KMS-11 (cell line): Measurements from ENCODE around the gene NTRK3.
"Not testable (repeated sequence)": the region's sequence is repeated elsewhere in the genome, so short reads cannot be mapped to it uniquely, and the experiment has no call there.

Source experiments
- H2AFZ ChIP-seq: fragments of 200-600 bp; sonication (generic); 2 replicates; pipeline ENCODE4 v1.6.1; 2016; ENCODE audit warnings: antibody characterized with exemption, mixed run types, low read depth
- H3K27ac ChIP-seq: fragments of 200-600 bp; sonication (generic); 2 replicates; pipeline ENCODE4 v1.6.1; 2016; ENCODE audit warnings: mild to moderate bottlenecking, mixed run types
- H3K27me3 ChIP-seq: fragments of 200-600 bp; sonication (generic); 2 replicates; pipeline ENCODE4 v1.6.1; 2017; ENCODE audit warnings: mild to moderate bottlenecking, low read depth, mixed run types, moderate library complexity; ENCODE audit not compliant: insufficient read depth
- H3K36me3 ChIP-seq: fragments of 200-600 bp; sonication (generic); 2 replicates; pipeline ENCODE4 v1.6.1; 2017; ENCODE audit warnings: mild to moderate bottlenecking, mixed run types; ENCODE audit not compliant: insufficient read depth
- H3K4me1 ChIP-seq: fragments of 200-600 bp; sonication (generic); 2 replicates; pipeline ENCODE4 v1.6.1; 2016; ENCODE audit warnings: mild to moderate bottlenecking, low read depth, mixed run types; ENCODE audit not compliant: poor library complexity, severe bottlenecking
- H3K4me2 ChIP-seq: fragments of 200-600 bp; sonication (generic); 2 replicates; pipeline ENCODE4 v1.7.0; 2016; ENCODE audit warnings: mild to moderate bottlenecking, mixed run types
- H3K4me3 ChIP-seq: fragments of 200-600 bp; sonication (generic); IDR thresholded peaks from 2 replicates; pipeline ENCODE4 v1.6.1; 2017; ENCODE audit warnings: low read depth, low read length, mixed read lengths; ENCODE audit not compliant: insufficient read depth
- H3K79me2 ChIP-seq: fragments of 200-600 bp; sonication (generic); 2 replicates; pipeline ENCODE4 v1.6.1; 2016; ENCODE audit warnings: low read depth, mixed run types; ENCODE audit not compliant: insufficient read depth
- H3K9ac ChIP-seq: fragments of 200-600 bp; sonication (generic); 2 replicates; pipeline ENCODE4 v1.6.1; 2016; ENCODE audit warnings: mild to moderate bottlenecking, mixed run types
- H4K20me1 ChIP-seq: fragments of 200-600 bp; sonication (generic); 2 replicates; pipeline ENCODE4 v1.6.1; 2016; ENCODE audit warnings: mild to moderate bottlenecking, mixed run types; ENCODE audit not compliant: insufficient read depth
- TF ChIP-seq, protein P1 (sequence below): fragments of 200-600 bp; sonication (generic); conservative IDR thresholded peaks from 2 replicates; pipeline ENCODE4 v1.6.1; 2017; ENCODE audit warnings: low read depth, mild to moderate bottlenecking, antibody characterized with exemption, low read length, moderate library complexity, mixed read lengths

Gene NTRK3

DNA sequence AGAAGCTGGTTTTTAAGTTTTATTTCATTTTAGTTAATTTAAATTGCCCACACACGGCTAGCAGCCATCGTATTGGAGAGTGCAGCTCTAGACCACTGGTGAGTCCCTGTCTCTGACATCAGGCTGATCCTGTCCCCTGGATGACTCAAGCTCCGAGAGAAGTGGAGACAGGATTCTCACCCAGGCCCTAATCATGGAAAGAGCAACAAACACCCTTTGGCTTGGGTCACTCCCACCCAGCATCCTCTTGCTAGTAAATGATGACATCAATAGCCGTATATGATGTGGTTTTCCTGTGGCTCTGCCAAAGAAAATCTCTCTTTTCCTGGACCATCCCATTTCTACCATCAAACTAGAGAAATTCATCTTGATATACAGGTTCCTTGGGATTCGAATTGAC lies 182.2 kb downstream of the NTRK3 start:
- Histone ChIP-seq H3K27ac (no peak overlapping the region), H4K20me1 (no peaks in the 10 kb centered on the region), H3K27me3 (no peaks in the 10 kb centered on the region), H3K4me3 (no peak overlapping the region), H3K79me2 (no peaks in the 10 kb centered on the region), H3K36me3 (no peaks in the 10 kb centered on the region), H3K4me2 (no peak overlapping the region), H3K9ac (no peak overlapping the region), H3K4me1 (no peaks in the 10 kb centered on the region), H2AFZ (no peak overlapping the region)
- TF ChIP-seq, protein P1, sequence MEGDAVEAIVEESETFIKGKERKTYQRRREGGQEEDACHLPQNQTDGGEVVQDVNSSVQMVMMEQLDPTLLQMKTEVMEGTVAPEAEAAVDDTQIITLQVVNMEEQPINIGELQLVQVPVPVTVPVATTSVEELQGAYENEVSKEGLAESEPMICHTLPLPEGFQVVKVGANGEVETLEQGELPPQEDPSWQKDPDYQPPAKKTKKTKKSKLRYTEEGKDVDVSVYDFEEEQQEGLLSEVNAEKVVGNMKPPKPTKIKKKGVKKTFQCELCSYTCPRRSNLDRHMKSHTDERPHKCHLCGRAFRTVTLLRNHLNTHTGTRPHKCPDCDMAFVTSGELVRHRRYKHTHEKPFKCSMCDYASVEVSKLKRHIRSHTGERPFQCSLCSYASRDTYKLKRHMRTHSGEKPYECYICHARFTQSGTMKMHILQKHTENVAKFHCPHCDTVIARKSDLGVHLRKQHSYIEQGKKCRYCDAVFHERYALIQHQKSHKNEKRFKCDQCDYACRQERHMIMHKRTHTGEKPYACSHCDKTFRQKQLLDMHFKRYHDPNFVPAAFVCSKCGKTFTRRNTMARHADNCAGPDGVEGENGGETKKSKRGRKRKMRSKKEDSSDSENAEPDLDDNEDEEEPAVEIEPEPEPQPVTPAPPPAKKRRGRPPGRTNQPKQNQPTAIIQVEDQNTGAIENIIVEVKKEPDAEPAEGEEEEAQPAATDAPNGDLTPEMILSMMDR: no peak

DNA sequence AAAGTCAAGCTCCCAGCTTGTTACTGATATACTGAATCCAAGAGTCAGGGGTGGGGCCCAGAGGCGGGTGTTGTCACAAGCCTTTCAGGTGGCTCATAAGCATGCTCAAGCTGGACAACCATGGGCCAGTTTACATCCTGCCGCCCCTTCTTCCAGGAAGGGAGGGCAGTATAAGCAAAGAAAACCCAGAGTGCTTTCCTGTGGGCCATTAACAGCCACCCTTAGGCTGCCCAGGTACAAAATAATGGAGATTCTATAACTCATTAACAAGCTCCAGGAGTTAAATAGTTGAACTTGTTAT lies 183.2 kb downstream of the NTRK3 start:
- H3K27ac ChIP-seq: no peak overlapping the region
- H3K9ac ChIP-seq: no peak overlapping the region
- H3K4me3 ChIP-seq: no peak overlapping the region
- H3K4me1 ChIP-seq: no peaks in the 10 kb centered on the region
- H3K79me2 ChIP-seq: no peaks in the 10 kb centered on the region
- no peaks in the 10 kb centered on the region for H3K27me3 ChIP-seq
- H3K36me3 ChIP-seq: no peaks in the 10 kb centered on the region
- no peak overlapping the region for H2AFZ ChIP-seq
- H4K20me1 ChIP-seq: no peaks in the 10 kb centered on the region
- TF ChIP-seq, protein P1: no peak
- no peak overlapping the region for H3K4me2 ChIP-seq

DNA sequence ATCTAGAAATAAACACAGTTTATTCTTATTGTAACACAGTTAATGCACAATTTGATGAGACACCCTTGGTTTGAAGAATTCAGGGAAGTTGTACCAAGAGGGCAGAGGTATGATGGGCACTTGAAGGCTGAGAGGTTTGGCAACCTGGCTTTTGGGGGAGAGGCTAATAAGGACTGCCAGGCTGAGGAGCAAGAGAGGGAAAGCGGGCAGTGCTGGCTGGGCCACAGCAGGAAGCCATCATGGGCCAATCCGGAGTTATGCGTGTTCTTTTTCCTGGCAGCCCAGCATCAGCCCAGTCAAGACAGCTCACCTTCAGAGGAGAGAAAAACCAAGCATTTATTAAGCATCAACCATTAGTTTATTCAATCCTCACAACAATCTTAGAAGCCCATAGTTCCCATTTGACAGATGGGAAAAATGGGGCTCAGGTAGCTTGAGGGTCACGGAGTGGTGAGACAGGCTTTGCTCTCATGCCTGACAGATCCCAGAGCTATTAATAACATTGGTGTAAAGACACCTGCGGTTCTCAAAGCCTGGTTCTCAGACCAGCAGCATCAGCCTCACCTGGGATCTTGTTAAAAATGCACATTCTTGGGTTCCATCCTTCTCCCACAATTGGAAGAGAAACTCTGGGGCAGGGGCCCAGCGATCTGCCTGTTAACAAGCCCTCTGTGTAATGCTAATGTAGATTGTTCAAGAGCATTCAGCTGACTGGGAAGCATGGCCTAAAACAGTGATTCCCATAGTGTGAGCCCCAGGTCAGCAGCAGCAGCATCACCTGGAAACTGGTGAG lies 183.7 kb downstream of the NTRK3 start:
- H3K4me2 ChIP-seq: no peak overlapping the region
- TF ChIP-seq, protein P1: no peak
- no peaks in the 10 kb centered on the region for H3K36me3 ChIP-seq

DNA sequence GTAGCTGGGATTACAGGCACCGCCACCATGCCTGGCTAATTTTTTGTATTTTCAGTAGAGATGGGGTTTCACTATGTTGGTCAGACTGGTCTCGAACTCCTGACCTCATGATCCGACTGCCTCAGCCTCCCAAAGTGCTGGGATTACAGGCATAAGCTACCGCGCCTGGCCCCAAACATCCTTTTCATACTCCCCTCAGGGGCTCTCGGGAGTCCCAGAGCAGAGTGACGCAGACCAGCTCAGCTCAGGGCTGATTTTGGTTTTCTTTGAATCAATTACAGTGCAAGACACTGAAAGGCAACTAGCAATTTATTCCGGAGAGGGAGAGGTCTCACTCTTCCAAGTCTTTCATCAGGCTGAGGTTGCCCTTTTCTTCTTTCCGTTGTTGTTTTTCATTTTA lies 184.4 kb downstream of the NTRK3 start:
- not testable (repeated sequence) for H3K4me3 ChIP-seq, H3K9ac ChIP-seq, H3K27me3 ChIP-seq, H2AFZ ChIP-seq, H3K36me3 ChIP-seq, H3K4me1 ChIP-seq, H3K79me2 ChIP-seq, H3K27ac ChIP-seq, H3K4me2 ChIP-seq, H4K20me1 ChIP-seq

More for the DNA sequence above, 183.7 kb downstream of the NTRK3 start:
- Histone ChIP-seq H3K4me1 (no peaks in the 10 kb centered on the region), H3K27me3 (no peaks in the 10 kb centered on the region), H4K20me1 (no peaks in the 10 kb centered on the region), H3K9ac (no peak overlapping the region), H3K27ac (no peak overlapping the region), H2AFZ (no peak overlapping the region), H3K79me2 (no peaks in the 10 kb centered on the region), H3K4me3 (no peak overlapping the region)

DNA sequence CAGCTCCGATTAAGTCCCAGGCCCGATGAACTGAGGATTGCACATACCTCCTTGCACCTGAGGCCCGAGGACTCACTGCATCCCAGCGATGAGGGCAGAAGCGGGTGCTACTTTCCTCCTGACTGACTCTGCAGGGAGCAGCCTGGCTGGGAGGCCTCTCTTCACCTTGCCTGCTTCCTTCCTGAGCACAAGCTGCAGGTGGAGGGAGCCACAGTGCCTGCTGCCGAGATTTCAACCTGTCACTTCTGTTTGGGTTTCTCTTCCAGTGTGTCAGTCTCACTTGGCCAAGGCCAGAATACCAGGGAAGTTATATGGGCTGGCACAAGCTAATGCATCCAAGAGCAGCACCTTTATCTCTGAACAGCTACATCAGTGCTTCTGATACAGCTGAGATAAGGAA lies 185.4 kb downstream of the NTRK3 start:
- no peaks in the 10 kb centered on the region for H4K20me1 ChIP-seq
- H3K27me3 ChIP-seq: no peaks in the 10 kb centered on the region
- H3K79me2 ChIP-seq: no peaks in the 10 kb centered on the region
- H3K9ac ChIP-seq: no peak overlapping the region
- H3K4me2 ChIP-seq: no peak overlapping the region
- no peak overlapping the region for H3K4me3 ChIP-seq
- no peak overlapping the region for H2AFZ ChIP-seq
- H3K27ac ChIP-seq: no peak overlapping the region
- TF ChIP-seq, protein P1: no peak
- no peaks in the 10 kb centered on the region for H3K4me1 ChIP-seq
- H3K36me3 ChIP-seq: no peaks in the 10 kb centered on the region
